Brain pericyte (primary cell): ENCODE measurements around the gene MTIF3.

Source experiments
- DNase-seq: peaks from one replicate; pipeline ENCODE4 v3.0.0-alpha.2; 2012; ENCODE audit warnings: low read depth, low spot score

The MTIF3 gene

GRCh38 chr13:27455331-27455855 is 5.0 kb upstream of the MTIF3 start:
- no peak for DNase-seq

- DNase-seq = no peak
Observed at GRCh38 chr13:27450921-27451471, 632 bp upstream of the MTIF3 start.

GRCh38 chr13:27449081-27449603 is 1.2 kb downstream of the MTIF3 start:
- no peak for DNase-seq

GRCh38 chr13:27448308-27448707 is 2.1 kb downstream of the MTIF3 start:
- DNase-seq = no peak

GRCh38 chr13:27446986-27447583 is 3.3 kb downstream of the MTIF3 start:
- no peak for DNase-seq

GRCh38 chr13:27442797-27443196 is 7.6 kb downstream of the MTIF3 start:
- no peak for DNase-seq

- no peak for DNase-seq
Observed at GRCh38 chr13:27442071-27442647, 8.2 kb downstream of the MTIF3 start.

GRCh38 chr13:27440408-27440807 is 10.0 kb downstream of the MTIF3 start:
- no peak for DNase-seq

- DNase-seq = no peak
Observed at GRCh38 chr13:27437126-27437525, 13.2 kb downstream of the MTIF3 start.

GRCh38 chr13:27432611-27433210 is 17.7 kb downstream of the MTIF3 start:
- DNase-seq = no peak

- DNase-seq = no peak
Observed at GRCh38 chr13:27432180-27432579, 18.2 kb downstream of the MTIF3 start.

GRCh38 chr13:27428160-27428559 is 22.2 kb downstream of the MTIF3 start:
- no peak for DNase-seq

GRCh38 chr13:27427641-27428040 is 22.7 kb downstream of the MTIF3 start:
- DNase-seq = no peak

- DNase-seq = no peak
Observed at GRCh38 chr13:27425918-27426630, 24.3 kb downstream of the MTIF3 start.

- DNase-seq = no peak
Observed at GRCh38 chr13:27425158-27425917, 25.0 kb downstream of the MTIF3 start.

- peak; percentile 60 for DNase-seq
Observed at GRCh38 chr13:27424246-27425157, 25.9 kb downstream of the MTIF3 start, which contains the start of gene GTF3A. Gene GTF3A (plus strand): TSS chr13:27424619.

- DNase-seq = no peak
Observed at GRCh38 chr13:27423333-27423732, 27.0 kb downstream of the MTIF3 start.

GRCh38 chr13:27421101-27421871 is 29.1 kb downstream of the MTIF3 start:
- DNase-seq = no peak

- DNase-seq = no peak
Observed at GRCh38 chr13:27419328-27419727, 31.0 kb downstream of the MTIF3 start.
